ENCODE data around the gene LRRC27.

LRRC27 gene

GRCh38 chr10:132394201-132394811, 62.3 kb downstream of the LRRC27 start:
- CTCF ChIA-PET: interaction anchor here (0.7 to 2.1 kb wide), 4 partner anchors 11 to 60 kb away, joined by 3 to 5 read pairs (median 4); no protein-coding TSS in a partner anchor
- POLR2A ChIA-PET: no interaction called here

GRCh38 chr10:132394936-132395703, 63.1 kb downstream of the LRRC27 start:
- CTCF ChIA-PET: no interaction called here
- POLR2A ChIA-PET: no interaction called here
- WGBS (ENCODE audit: insufficient coverage): 67% methylated on average over 10 of the region's 12 CpGs

More at GRCh38 chr10:132394201-132394811, 62.3 kb downstream of the LRRC27 start:
- Histone ChIP-seq H3K27ac (ENCODE audit: insufficient read depth in 1 of 2, low read depth in 1 of 2, low read length in 2 of 2, poor library complexity in 1 of 2, severe bottlenecking in 2 of 2) (no peak overlapping the region), H3K27me3 (replicated peaks in 2 of 5; ENCODE audit: control insufficient read depth in 4 of 5, insufficient read depth in 5 of 5, low read length in 4 of 5) (no peaks in the 10 kb centered on the region), H3K4me1 (ENCODE audit: control extremely low read depth in 1 of 4, control insufficient read depth in 4 of 4, insufficient read depth in 4 of 4, low read length in 3 of 4) (peaks cover 2 to 59% (median 49%) of the 10 kb centered on the region in 4 experiments), H3K9me3 (ENCODE audit: control extremely low read depth in 1 of 5, control insufficient read depth in 4 of 5, insufficient read depth in 2 of 5, low read depth in 1 of 5, low read length in 4 of 5) (no peaks in the 10 kb centered on the region), H3K4me3 (ENCODE audit: control insufficient read depth in 1 of 7, extremely low read depth in 1 of 7, insufficient read depth in 4 of 7, low read depth in 2 of 7, low read length in 6 of 7) (no peak overlapping the region), H3K36me3 (ENCODE audit: control insufficient read depth in 4 of 4, insufficient read depth in 4 of 4, low read length in 3 of 4) (peaks cover 0 to 9% (median 0%) of the 10 kb centered on the region in 4 experiments)
- no peak for DNase-seq
- 91% methylated on average over 12 of the region's 13 CpGs for WGBS (ENCODE audit: insufficient coverage)

GRCh38 chr10:132395704-132396493, 63.9 kb downstream of the LRRC27 start:
- Histone ChIP-seq H3K27me3 (replicated peaks in 2 of 5; ENCODE audit: control insufficient read depth in 4 of 5, insufficient read depth in 5 of 5, low read length in 4 of 5) (no peaks in the 10 kb centered on the region), H3K27ac (ENCODE audit: insufficient read depth in 1 of 2, low read depth in 1 of 2, low read length in 2 of 2, poor library complexity in 1 of 2, severe bottlenecking in 2 of 2) (peak overlapping the region in 1 of 2 experiments; percentile 66), H3K4me3 (ENCODE audit: control insufficient read depth in 1 of 7, extremely low read depth in 1 of 7, insufficient read depth in 4 of 7, low read depth in 2 of 7, low read length in 6 of 7) (peak overlapping the region; percentile 24 to 85 (median 66)), H3K36me3 (ENCODE audit: control insufficient read depth in 4 of 4, insufficient read depth in 4 of 4, low read length in 3 of 4) (peaks cover 0 to 19% (median 1%) of the 10 kb centered on the region in 4 experiments), H3K4me1 (ENCODE audit: control extremely low read depth in 1 of 4, control insufficient read depth in 4 of 4, insufficient read depth in 4 of 4, low read length in 3 of 4) (peaks cover 2 to 64% (median 56%) of the 10 kb centered on the region in 4 experiments), H3K9me3 (ENCODE audit: control extremely low read depth in 1 of 5, control insufficient read depth in 4 of 5, insufficient read depth in 2 of 5, low read depth in 1 of 5, low read length in 4 of 5) (no peaks in the 10 kb centered on the region)
- ChIA-PET POLR2A (no interaction called here), CTCF (no interaction called here)
- DNase-seq: no peak
- 8% methylated on average over 62 of the region's 71 CpGs for WGBS (ENCODE audit: insufficient coverage)

More at GRCh38 chr10:132394936-132395703, 63.1 kb downstream of the LRRC27 start:
- H3K4me1 ChIP-seq (ENCODE audit: control extremely low read depth in 1 of 4, control insufficient read depth in 4 of 4, insufficient read depth in 4 of 4, low read length in 3 of 4): peaks cover 2 to 59% (median 49%) of the 10 kb centered on the region in 4 experiments
- H3K27ac ChIP-seq (ENCODE audit: insufficient read depth in 1 of 2, low read depth in 1 of 2, low read length in 2 of 2, poor library complexity in 1 of 2, severe bottlenecking in 2 of 2): no peak overlapping the region
- DNase-seq: no peak
- peaks cover 0 to 17% (median 1%) of the 10 kb centered on the region in 4 experiments for H3K36me3 ChIP-seq (ENCODE audit: control insufficient read depth in 4 of 4, insufficient read depth in 4 of 4, low read length in 3 of 4)
- H3K9me3 ChIP-seq (ENCODE audit: control extremely low read depth in 1 of 5, control insufficient read depth in 4 of 5, insufficient read depth in 2 of 5, low read depth in 1 of 5, low read length in 4 of 5): no peaks in the 10 kb centered on the region
- H3K27me3 ChIP-seq (replicated peaks in 2 of 5; ENCODE audit: control insufficient read depth in 4 of 5, insufficient read depth in 5 of 5, low read length in 4 of 5): no peaks in the 10 kb centered on the region
- H3K4me3 ChIP-seq (ENCODE audit: control insufficient read depth in 1 of 7, extremely low read depth in 1 of 7, insufficient read depth in 4 of 7, low read depth in 2 of 7, low read length in 6 of 7): peak overlapping the region in 6 of 7 experiments; percentile 42 to 85 (median 64)

DNA sequence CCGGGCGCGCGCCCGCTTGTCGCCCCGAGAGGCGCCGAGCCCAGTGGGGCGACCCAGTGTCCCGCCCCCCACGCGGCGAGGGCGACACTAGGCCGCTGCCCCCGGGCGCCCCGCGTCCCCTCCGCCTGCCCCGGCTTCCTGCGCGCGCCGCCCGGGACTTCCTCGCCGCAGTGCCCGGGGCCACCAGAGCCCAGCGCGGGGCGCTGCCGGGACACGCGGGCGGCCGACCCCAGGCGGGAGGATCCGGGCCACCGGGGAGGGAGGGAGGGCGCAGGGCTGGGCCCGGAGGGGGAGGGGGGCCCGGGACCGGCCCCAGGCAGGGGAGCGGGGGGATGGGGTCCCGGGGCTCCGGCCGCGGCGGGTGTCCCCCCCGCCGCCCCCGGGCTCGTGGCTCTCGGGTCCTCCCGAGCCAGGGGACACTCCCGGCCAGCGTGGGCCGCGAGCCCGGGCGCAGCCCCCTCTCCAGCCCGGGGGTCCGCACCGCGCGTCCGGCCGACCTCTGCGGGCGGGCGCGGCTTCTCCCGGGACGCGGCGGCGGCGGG, 64.6 kb downstream of the LRRC27 start:
- ChIA-PET CTCF (interaction anchor here (0.8 kb wide), 1 partner anchor 47 kb away, joined by 5 read pairs; no protein-coding TSS in a partner anchor), POLR2A (interaction anchor here (0.8 to 1.0 kb wide), 2 partner anchors 25 to 26 kb away, joined by 3 read pairs; no protein-coding TSS in a partner anchor)
- WGBS (ENCODE audit: insufficient coverage): 0% methylated on average over 44 of the region's 80 CpGs
- H3K4me1 ChIP-seq (ENCODE audit: control extremely low read depth in 1 of 4, control insufficient read depth in 4 of 4, insufficient read depth in 4 of 4, low read length in 3 of 4): peaks cover 2 to 71% (median 62%) of the 10 kb centered on the region in 4 experiments
- peak overlapping the region; percentile 40 to 70 for H3K27ac ChIP-seq (ENCODE audit: insufficient read depth in 1 of 2, low read depth in 1 of 2, low read length in 2 of 2, poor library complexity in 1 of 2, severe bottlenecking in 2 of 2)
- H3K27me3 ChIP-seq (replicated peaks in 2 of 5; ENCODE audit: control insufficient read depth in 4 of 5, insufficient read depth in 5 of 5, low read length in 4 of 5): no peaks in the 10 kb centered on the region
- H3K9me3 ChIP-seq (ENCODE audit: control extremely low read depth in 1 of 5, control insufficient read depth in 4 of 5, insufficient read depth in 2 of 5, low read depth in 1 of 5, low read length in 4 of 5): no peaks in the 10 kb centered on the region
- H3K36me3 ChIP-seq (ENCODE audit: control insufficient read depth in 4 of 4, insufficient read depth in 4 of 4, low read length in 3 of 4): peaks cover 0 to 22% (median 1%) of the 10 kb centered on the region in 4 experiments
- peak; percentile 67 to 84 (median 77) for DNase-seq
- peak overlapping the region; percentile 24 to 85 (median 66) for H3K4me3 ChIP-seq (ENCODE audit: control insufficient read depth in 1 of 7, extremely low read depth in 1 of 7, insufficient read depth in 4 of 7, low read depth in 2 of 7, low read length in 6 of 7)

- POLR2A ChIA-PET: interaction anchor here (0.8 to 1.0 kb wide), 2 partner anchors 24 to 26 kb away, joined by 3 read pairs; no protein-coding TSS in a partner anchor
- Histone ChIP-seq H3K27me3 (replicated peaks in 2 of 5; ENCODE audit: control insufficient read depth in 4 of 5, insufficient read depth in 5 of 5, low read length in 4 of 5) (no peaks in the 10 kb centered on the region), H3K36me3 (ENCODE audit: control insufficient read depth in 4 of 4, insufficient read depth in 4 of 4, low read length in 3 of 4) (peaks cover 0 to 22% (median 1%) of the 10 kb centered on the region in 4 experiments), H3K9me3 (ENCODE audit: control extremely low read depth in 1 of 5, control insufficient read depth in 4 of 5, insufficient read depth in 2 of 5, low read depth in 1 of 5, low read length in 4 of 5) (no peaks in the 10 kb centered on the region), H3K4me3 (ENCODE audit: control insufficient read depth in 1 of 7, extremely low read depth in 1 of 7, insufficient read depth in 4 of 7, low read depth in 2 of 7, low read length in 6 of 7) (peak within 1 kb of the TSS; percentile 38 to 85 (median 72)), H3K4me1 (ENCODE audit: control extremely low read depth in 1 of 4, control insufficient read depth in 4 of 4, insufficient read depth in 4 of 4, low read length in 3 of 4) (peaks cover 2 to 76% (median 68%) of the 10 kb centered on the region in 4 experiments), H3K27ac (ENCODE audit: insufficient read depth in 1 of 2, low read depth in 1 of 2, low read length in 2 of 2, poor library complexity in 1 of 2, severe bottlenecking in 2 of 2) (peak within 1 kb of the TSS; percentile 40 to 70)
- peak in 2 of 3 donors; percentile 52 to 57 for DNase-seq
- CTCF ChIA-PET: interaction anchor here (0.8 to 1.0 kb wide), 3 partner anchors 13 to 46 kb away, joined by 3 to 5 read pairs (median 3); no protein-coding TSS in a partner anchor
- WGBS (ENCODE audit: insufficient coverage): under 1% methylated on average over 52 of the region's 86 CpGs
These were observed 65.1 kb downstream of the LRRC27 start, which contains the start of gene PWWP2B for GRCh38 chr10:132397036-132397541. Gene PWWP2B, plus strand, starts transcription at chr10:132397200. Its CDS starts 27 bp downstream, at chr10:132397227.
